Measurements from ENCODE around the gene HAUS8.

HAUS8 gene

GRCh38 chr19:17074634-17075034 is 618 bp downstream of the HAUS8 start:
- DNase-seq, result no peak

- no peak for DNase-seq
Observed at GRCh38 chr19:17073869-17074633, 1.2 kb downstream of the HAUS8 start.

- DNase-seq, result no peak
Observed at GRCh38 chr19:17070912-17071311, 4.3 kb downstream of the HAUS8 start.

GRCh38 chr19:17070421-17070820 is 4.8 kb downstream of the HAUS8 start:
- no peak for DNase-seq

- DNase-seq, result no peak
Observed at GRCh38 chr19:17069193-17069592, 6.1 kb downstream of the HAUS8 start.

GRCh38 chr19:17063428-17063827 is 11.8 kb downstream of the HAUS8 start:
- no peak for DNase-seq

GRCh38 chr19:17061691-17062090 is 13.6 kb downstream of the HAUS8 start:
- no peak for DNase-seq

GRCh38 chr19:17061205-17061604 is 14.0 kb downstream of the HAUS8 start:
- no peak for DNase-seq

- no peak for DNase-seq
Observed at GRCh38 chr19:17060802-17061201, 14.4 kb downstream of the HAUS8 start.

GRCh38 chr19:17058236-17058635 is 17.0 kb downstream of the HAUS8 start:
- DNase-seq, result no peak

GRCh38 chr19:17055636-17056035 is 19.6 kb downstream of the HAUS8 start:
- DNase-seq, result no peak

GRCh38 chr19:17054746-17055145 is 20.5 kb downstream of the HAUS8 start:
- DNase-seq, result no peak

GRCh38 chr19:17052439-17052838 is 22.8 kb downstream of the HAUS8 start:
- DNase-seq, result no peak

GRCh38 chr19:17049711-17050280 is 25.5 kb downstream of the HAUS8 start:
- no peak for DNase-seq

GRCh38 chr19:17048885-17049453 is 26.3 kb downstream of the HAUS8 start:
- no peak for DNase-seq

- no peak for DNase-seq
Observed at GRCh38 chr19:17045907-17046502, 29.2 kb downstream of the HAUS8 start.

- DNase-seq, result no peak
Observed at GRCh38 chr19:17043744-17044143, 31.5 kb downstream of the HAUS8 start.

- DNase-seq, result no peak
Observed at GRCh38 chr19:17041976-17042375, 33.3 kb downstream of the HAUS8 start.

GRCh38 chr19:17037966-17038500 is 37.2 kb downstream of the HAUS8 start:
- DNase-seq, result no peak

GRCh38 chr19:17037184-17037583 is 38.1 kb downstream of the HAUS8 start:
- no peak for DNase-seq

GRCh38 chr19:17036640-17037039 is 38.6 kb downstream of the HAUS8 start:
- DNase-seq, result no peak

- no peak for DNase-seq
Observed at GRCh38 chr19:17035842-17036424, 39.3 kb downstream of the HAUS8 start.

GRCh38 chr19:17031741-17032140 is 43.5 kb downstream of the HAUS8 start:
- no peak for DNase-seq
